BLaER1 treated with 17β-estradiol and CSF1 and Interleukin-3, amounts not matched to agents 10 nM and 100 nM (cell line): Measurements from ENCODE around the gene TMEM115.

ENCODE experiments used
- H3K27ac ChIP-seq, 11 experiments: shearing (Covaris generic); formaldehyde crosslinking; 2 replicates each; pipeline ENCODE4 v1.8.1; 2022
- H3K27me3 ChIP-seq, 11 experiments: shearing (Covaris generic); formaldehyde crosslinking; 2 replicates each; pipeline ENCODE4 v1.8.1; 2022
- H3K36me3 ChIP-seq, 11 experiments: shearing (Covaris generic); formaldehyde crosslinking; 2 replicates each; pipeline ENCODE4 v1.8.1; 2022
- H3K4me1 ChIP-seq, 10 experiments: shearing (Covaris generic); formaldehyde crosslinking; 2 replicates each; pipeline ENCODE4 v1.8.1; 2022
- H3K4me2 ChIP-seq, 11 experiments: shearing (Covaris generic); formaldehyde crosslinking; 2 replicates each; pipeline ENCODE4 v1.8.1; 2022
- H3K4me3 ChIP-seq, 10 experiments: shearing (Covaris generic); formaldehyde crosslinking; 2 replicates each; pipeline ENCODE4 v1.8.1; 2022
- H3K9ac ChIP-seq, 11 experiments: shearing (Covaris generic); formaldehyde crosslinking; 2 replicates each; pipeline ENCODE4 v1.8.1; 2022
- H3K9me3 ChIP-seq, 11 experiments: shearing (Covaris generic); formaldehyde crosslinking; replicated peaks in 1 of 11; 2 replicates each; pipeline ENCODE4 v1.8.1; 2022
- H4K20me1 ChIP-seq, 11 experiments: shearing (Covaris generic); formaldehyde crosslinking; 2 replicates each; pipeline ENCODE4 v1.8.1; 2022
- Cebpa-rat ChIP-seq, 11 experiments: shearing (Covaris generic); IDR thresholded peaks; 2 replicates each; pipeline ENCODE4 v1.8.1; 2022

TMEM115 gene

DNA sequence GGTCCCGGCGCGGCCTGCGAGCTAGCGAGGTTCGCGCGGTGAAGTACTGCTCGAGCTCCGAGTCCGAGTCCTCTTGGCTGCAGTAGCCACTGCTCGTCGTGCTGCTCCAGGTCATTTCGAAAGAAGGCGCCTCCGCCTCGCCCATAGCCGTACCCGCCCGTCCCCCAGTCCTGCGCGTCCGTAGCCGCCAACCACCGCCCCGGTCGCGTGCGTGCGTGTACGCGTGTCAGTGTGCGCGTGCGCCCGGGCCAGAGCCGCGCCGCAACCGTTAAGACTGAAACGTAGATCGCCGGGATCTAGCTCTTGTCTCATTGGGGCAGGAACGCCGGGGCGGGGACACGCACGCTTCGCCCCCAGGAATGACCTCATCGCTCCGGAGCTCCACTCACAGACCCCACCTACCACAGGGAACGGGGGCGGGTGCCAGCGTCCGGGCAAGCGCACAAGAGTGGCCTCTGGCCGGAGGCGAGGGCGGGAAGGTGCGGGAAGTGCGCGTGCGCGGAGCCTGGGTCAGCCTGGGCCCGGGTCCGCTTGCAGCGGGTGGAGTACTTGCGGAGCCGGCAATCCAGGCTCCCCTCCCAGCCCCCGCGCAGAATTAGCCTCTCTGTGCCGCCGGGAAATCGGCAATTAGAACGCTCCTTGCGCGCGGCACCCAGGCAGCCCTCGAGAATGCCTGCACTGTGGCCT lies 22.0 kb downstream of the TMEM115 start:
- Histone ChIP-seq H3K27ac (peak overlapping the region; percentile 87 to 99 (median 95)), H3K9me3 (no peaks in the 10 kb centered on the region), H3K4me3 (peak overlapping the region; percentile 77 to 92 (median 88)), H3K36me3 (peaks cover 25 to 49% (median 43%) of the 10 kb centered on the region in 11 experiments), H3K4me1 (peaks cover 64 to 81% (median 70%) of the 10 kb centered on the region in 10 experiments), H3K9ac (peak overlapping the region; percentile 85 to 98 (median 95)), H3K4me2 (peak overlapping the region; percentile 87 to 100 (median 98)), H4K20me1 (peaks cover 47 to 49% (median 47%) of the 10 kb centered on the region in 11 experiments), H3K27me3 (peaks cover 0 to 30% (median 12%) of the 10 kb centered on the region in 11 experiments; a peak in 14 of 22 replicates)
- TF ChIP-seq Cebpa-rat (IDR thresholded peaks at IDR 0.05): no peak

DNA sequence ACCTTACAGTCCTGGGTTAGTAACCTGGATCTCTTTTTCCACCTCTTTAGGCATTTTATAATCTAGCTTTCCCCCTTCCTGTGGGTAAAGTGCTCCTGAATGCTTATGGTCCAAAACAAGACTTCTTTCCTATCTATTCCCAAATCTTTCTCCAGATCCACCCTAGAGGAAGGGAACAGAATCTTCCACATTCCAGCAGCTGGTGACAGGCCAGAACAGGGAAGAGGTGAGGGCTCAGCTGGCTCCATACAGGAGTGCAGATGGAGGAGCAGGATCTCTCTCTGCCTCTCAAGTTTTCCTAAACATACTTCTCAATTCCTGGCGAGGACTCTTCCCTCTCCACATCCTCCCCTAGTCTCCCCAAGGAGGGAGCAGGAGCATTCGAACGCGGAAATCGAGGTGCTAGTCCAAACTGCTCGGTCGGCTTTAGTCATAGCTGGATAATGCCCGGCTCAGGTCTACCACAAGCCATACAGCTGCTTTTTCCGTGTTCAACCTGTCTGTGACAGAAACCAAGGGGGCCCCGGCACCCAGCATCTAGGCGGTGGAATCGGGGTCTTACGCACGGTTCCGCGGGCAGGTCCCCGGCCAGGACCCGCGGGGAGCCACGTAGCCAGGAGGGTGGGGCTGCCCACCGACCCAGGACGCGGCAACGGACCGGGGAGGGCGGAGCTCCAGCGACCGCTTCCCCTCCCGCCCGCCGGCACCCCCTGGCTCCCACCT lies 22.7 kb downstream of the TMEM115 start:
- H3K4me2 ChIP-seq: peak overlapping the region; percentile 87 to 100 (median 98)
- TF ChIP-seq Cebpa-rat (IDR thresholded peaks at IDR 0.05): no peak
- H3K4me3 ChIP-seq: peak overlapping the region; percentile 77 to 92 (median 88)
- H3K9me3 ChIP-seq: no peaks in the 10 kb centered on the region
- H3K27ac ChIP-seq: peak overlapping the region; percentile 64 to 99 (median 95)
- peaks cover 57 to 74% (median 66%) of the 10 kb centered on the region in 10 experiments for H3K4me1 ChIP-seq
- H3K9ac ChIP-seq: peak overlapping the region; percentile 85 to 98 (median 94)
- H3K27me3 ChIP-seq: peaks cover 0 to 25% (median 12%) of the 10 kb centered on the region in 11 experiments; a peak in 14 of 22 replicates
- H4K20me1 ChIP-seq: peaks cover 54 to 57% (median 54%) of the 10 kb centered on the region in 11 experiments
- peaks cover 32 to 56% (median 50%) of the 10 kb centered on the region in 11 experiments for H3K36me3 ChIP-seq

DNA sequence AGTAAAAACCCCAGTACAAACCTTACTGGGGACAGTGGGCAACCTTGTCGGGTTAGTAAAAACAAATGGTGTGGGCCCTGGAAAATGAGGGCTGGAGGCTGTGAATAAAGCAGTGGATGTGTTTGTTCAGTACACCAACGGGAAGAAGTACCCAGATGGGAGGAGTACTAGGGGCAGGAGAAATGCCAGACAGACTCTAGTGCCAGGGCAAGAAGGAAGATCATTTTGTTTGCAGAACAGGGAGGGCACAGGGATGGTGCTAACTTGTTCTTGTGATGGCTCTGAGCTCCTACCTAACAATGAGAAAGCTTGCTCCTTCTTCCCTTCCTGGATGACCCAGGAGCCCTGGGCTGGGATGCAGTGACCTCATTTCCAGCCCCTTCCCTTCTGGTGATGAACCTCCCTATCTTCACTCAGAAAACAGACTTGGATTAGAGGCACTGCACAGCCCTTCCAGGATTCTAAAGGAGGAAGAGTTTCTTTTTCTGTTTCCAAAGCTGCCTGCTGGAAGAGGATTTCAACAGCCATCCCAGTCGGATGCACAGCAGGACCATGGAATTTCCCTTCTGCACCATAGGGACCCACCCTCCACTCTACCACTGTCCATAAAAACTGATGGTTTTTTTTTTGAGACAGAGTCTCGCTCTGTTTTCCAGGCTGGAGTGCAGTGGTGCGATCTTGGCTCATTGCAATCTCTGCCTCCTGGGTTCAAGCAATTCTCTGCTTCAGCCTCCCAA lies 24.8 kb downstream of the TMEM115 start:
- no peak for TF ChIP-seq Cebpa-rat (IDR thresholded peaks at IDR 0.05)
- Histone ChIP-seq H3K36me3 (peaks cover 53 to 77% (median 71%) of the 10 kb centered on the region in 11 experiments), H3K9ac (peak overlapping the region; percentile 28 to 97 (median 92); a peak in 20 of 22 replicates)

DNA sequence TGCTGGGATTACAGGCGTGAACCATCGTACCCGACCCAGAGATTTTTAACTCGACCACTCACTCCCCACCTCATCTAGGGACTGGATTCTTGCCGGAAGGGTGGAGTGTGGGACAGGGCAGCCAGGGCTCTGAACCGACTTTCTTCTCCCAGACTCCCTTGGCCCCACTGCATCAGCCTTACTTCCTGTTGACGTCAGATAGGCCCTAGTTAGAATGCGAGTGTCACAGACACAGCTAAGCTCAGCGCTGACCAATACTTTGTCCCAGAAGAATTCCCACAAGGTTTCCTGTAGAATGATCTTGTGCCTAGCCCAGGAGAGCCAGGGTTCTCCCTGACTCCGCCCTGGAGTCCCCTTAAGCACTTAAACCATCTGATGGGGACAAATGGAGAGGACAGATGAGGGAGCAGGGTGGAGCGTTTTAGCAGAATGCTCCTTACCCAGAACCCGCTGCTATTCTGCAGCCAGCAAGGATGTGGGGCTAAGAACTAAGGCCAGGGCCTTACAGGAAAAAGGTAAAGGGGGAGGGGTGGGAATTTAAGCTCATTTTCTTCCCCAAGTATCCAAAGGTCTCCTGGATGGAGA lies 25.5 kb downstream of the TMEM115 start:
- H3K4me3 ChIP-seq: peak overlapping the region in 3 of 10 experiments; percentile 10 to 87 (median 26); a peak in 2 of 20 replicates
- H3K9me3 ChIP-seq: no peaks in the 10 kb centered on the region
- peak overlapping the region; percentile 87 to 100 (median 98) for H3K4me2 ChIP-seq
- no peak for TF ChIP-seq Cebpa-rat (IDR thresholded peaks at IDR 0.05)
- H3K36me3 ChIP-seq: peaks cover 58 to 84% (median 77%) of the 10 kb centered on the region in 11 experiments
- peaks cover 42 to 61% (median 54%) of the 10 kb centered on the region in 10 experiments for H3K4me1 ChIP-seq
- H3K27me3 ChIP-seq: no peaks in the 10 kb centered on the region
- H3K27ac ChIP-seq: peak overlapping the region in 8 of 11 experiments; percentile 3 to 49 (median 31); a peak in 9 of 22 replicates
- H3K9ac ChIP-seq: peak overlapping the region; percentile 28 to 97 (median 92); a peak in 21 of 22 replicates
- peaks cover 74 to 84% (median 80%) of the 10 kb centered on the region in 11 experiments for H4K20me1 ChIP-seq

More for the DNA sequence above, 24.8 kb downstream of the TMEM115 start:
- peaks cover 74 to 78% (median 76%) of the 10 kb centered on the region in 11 experiments for H4K20me1 ChIP-seq
- peak overlapping the region; percentile 87 to 100 (median 98) for H3K4me2 ChIP-seq
- peak overlapping the region in 6 of 10 experiments; percentile 15 to 89 (median 84); a peak in 8 of 20 replicates for H3K4me3 ChIP-seq
- H3K4me1 ChIP-seq: peaks cover 45 to 60% (median 55%) of the 10 kb centered on the region in 10 experiments
- H3K27me3 ChIP-seq: peaks cover 0 to 4% (median under 1%) of the 10 kb centered on the region in 11 experiments; a peak in 8 of 22 replicates
- H3K9me3 ChIP-seq: no peaks in the 10 kb centered on the region
- H3K27ac ChIP-seq: peak overlapping the region in 7 of 11 experiments; percentile 3 to 37 (median 31); a peak in 7 of 22 replicates

DNA sequence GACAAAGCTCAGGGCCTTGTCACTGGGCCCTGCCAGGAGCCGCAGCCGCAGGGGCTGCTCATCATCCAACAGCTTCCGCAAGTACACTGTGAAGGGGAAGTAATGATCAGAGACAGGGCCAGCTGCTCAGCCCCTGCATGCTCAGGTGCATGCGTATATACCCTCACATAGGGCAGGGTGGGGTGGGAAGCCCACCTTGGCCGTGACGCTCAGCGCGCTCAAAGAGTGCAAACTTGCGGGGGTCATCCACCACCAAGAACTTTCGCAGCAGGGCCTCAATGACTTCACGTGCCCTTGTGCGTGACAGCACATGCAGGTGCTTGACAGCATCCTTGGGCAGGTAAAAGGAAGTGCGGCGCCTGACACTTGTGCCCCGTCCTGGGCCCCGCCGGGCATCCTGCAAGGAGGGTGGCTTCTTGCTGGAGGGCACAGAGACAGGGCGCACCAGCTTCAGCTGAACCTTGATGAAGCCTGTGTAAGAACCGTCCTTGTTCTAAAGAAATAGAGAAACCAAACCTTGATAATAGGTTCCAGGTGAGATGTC lies 27.9 kb downstream of the TMEM115 start:
- H3K4me2 ChIP-seq: no peak overlapping the region
- no peaks in the 10 kb centered on the region for H3K9me3 ChIP-seq
- H3K4me3 ChIP-seq: no peak overlapping the region
- H3K27ac ChIP-seq: no peak overlapping the region
- H3K27me3 ChIP-seq: no peaks in the 10 kb centered on the region
- peaks cover 60 to 84% (median 76%) of the 10 kb centered on the region in 11 experiments for H3K36me3 ChIP-seq
- peaks cover 51 to 70% (median 59%) of the 10 kb centered on the region in 10 experiments for H3K4me1 ChIP-seq
- peak overlapping the region in 4 of 11 experiments; percentile 7 to 92 (median 24); a peak in 2 of 22 replicates for H3K9ac ChIP-seq
- TF ChIP-seq Cebpa-rat (IDR thresholded peaks at IDR 0.05): no peak
- H4K20me1 ChIP-seq: peaks cover 68 to 90% (median 83%) of the 10 kb centered on the region in 11 experiments

DNA sequence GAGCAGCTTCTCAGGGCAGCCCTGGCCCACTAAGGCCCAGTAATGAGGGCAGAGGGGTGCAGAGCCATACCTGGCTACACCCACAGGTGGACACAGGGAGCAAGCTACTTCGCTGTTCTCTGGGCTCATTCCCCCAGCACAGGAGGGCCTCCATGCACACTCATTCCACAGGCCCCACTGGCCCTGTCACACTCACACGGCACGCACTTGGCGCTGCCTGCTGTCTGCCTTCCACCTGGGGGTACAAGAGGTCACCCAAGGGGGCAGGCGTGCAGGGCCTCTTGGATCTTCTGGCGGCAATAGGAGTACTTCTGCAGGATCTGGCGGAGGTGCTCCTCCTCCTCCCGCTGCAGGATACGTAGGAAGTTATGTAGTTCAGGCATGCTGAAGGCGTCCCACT lies 29.0 kb downstream of the TMEM115 start:
- H3K4me1 ChIP-seq: peaks cover 42 to 70% (median 57%) of the 10 kb centered on the region in 10 experiments
- H4K20me1 ChIP-seq: peaks cover 57 to 86% (median 72%) of the 10 kb centered on the region in 11 experiments
- peaks cover 62 to 84% (median 78%) of the 10 kb centered on the region in 11 experiments for H3K36me3 ChIP-seq
- no peaks in the 10 kb centered on the region for H3K27me3 ChIP-seq
- H3K4me2 ChIP-seq: no peak overlapping the region
- TF ChIP-seq Cebpa-rat (IDR thresholded peaks at IDR 0.05): no peak
- H3K4me3 ChIP-seq: no peak overlapping the region
- H3K27ac ChIP-seq: no peak overlapping the region
- H3K9me3 ChIP-seq: no peaks in the 10 kb centered on the region
- peak overlapping the region in 2 of 11 experiments; percentile 5 to 31; a peak in 2 of 22 replicates for H3K9ac ChIP-seq

DNA sequence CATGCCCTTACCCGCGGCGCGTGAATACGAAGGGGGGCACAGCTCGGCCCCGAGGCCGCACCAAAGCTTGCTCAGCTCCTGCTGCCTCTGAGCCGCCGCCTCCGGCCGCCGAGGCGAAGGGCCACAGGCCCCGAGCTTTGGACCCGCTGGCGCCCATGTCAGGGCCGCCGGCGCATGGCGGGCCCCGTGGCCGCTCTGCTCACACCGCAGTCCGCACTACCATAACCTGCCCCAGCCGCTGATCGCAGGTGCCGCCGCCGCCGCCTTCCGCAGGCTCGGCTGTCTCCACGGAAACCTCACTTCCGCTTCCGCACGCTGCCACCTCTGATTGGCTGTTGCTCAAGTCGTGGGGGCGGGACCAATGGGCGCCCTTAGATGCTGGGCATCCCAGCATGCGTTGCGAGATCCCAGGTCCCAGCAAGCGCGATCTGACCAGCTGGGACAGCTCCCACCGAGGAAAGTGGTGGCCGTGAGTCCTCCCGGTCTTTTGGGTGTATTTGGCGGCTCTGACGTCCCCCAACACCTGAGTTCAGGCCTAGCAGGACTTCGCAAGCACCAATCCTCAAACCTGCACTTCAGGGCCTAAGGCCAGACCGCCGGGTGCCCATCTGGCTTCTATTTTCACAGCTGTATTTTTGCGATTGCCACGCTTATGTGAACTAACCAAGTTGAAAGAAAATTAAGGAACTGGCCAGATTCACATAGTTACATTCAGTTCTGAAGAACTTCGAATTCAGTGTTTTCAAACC lies 31.2 kb downstream of the TMEM115 start, which contains the start of gene TUSC2:
TSS of gene TUSC2 (minus strand) at position 281 of the 749 bp plus-strand sequence. CDS start at position 157, 124 bp downstream.
- Histone ChIP-seq H3K36me3 (peaks cover 48 to 76% (median 60%) of the 10 kb centered on the region in 11 experiments), H3K4me2 (peak within 1 kb of the TSS; percentile 93 to 100 (median 98)), H3K4me1 (peaks cover 32 to 70% (median 51%) of the 10 kb centered on the region in 10 experiments), H3K9me3 (no peaks in the 10 kb centered on the region), H3K27ac (peak within 1 kb of the TSS; percentile 67 to 86 (median 81)), H3K9ac (peak within 1 kb of the TSS; percentile 82 to 95 (median 90)), H3K4me3 (peak within 1 kb of the TSS; percentile 88 to 99 (median 92)), H3K27me3 (no peaks in the 10 kb centered on the region), H4K20me1 (peaks cover 37 to 70% (median 50%) of the 10 kb centered on the region in 11 experiments)
- no peak for TF ChIP-seq Cebpa-rat (IDR thresholded peaks at IDR 0.05)
